OCI-LY3 (cell line): ENCODE data around the gene SERPINB4.

Experiments
- H2AFZ ChIP-seq: fragments of 200-600, 300-600 bp; shearing (Covaris generic); 2 replicates; pipeline ENCODE4 v1.6.0; 2014; ENCODE audit warnings: antibody characterized with exemption, low read depth, low read length
- H3K27ac ChIP-seq: fragments of 200-600, 300-600 bp; sonication (generic); 2 replicates; pipeline ENCODE4 v1.5.1; 2014; ENCODE audit warnings: mild to moderate bottlenecking, low read length, moderate library complexity, mixed read lengths
- H3K27me3 ChIP-seq: fragments of 200-600, 300-600 bp; sonication (generic); 2 replicates; pipeline ENCODE4 v1.6.1; 2014; ENCODE audit warnings: low read depth, low read length, mixed read lengths
- H3K36me3 ChIP-seq: fragments of 200-600, 300-600 bp; sonication (generic); replicated peaks from 2 replicates; pipeline ENCODE3; 2014; ENCODE audit warnings: low read depth, low read length, mixed read lengths
- H3K4me1 ChIP-seq: fragments of 300-600, 200-600 bp; sonication (generic); 2 replicates; pipeline ENCODE4 v1.6.1; 2014; ENCODE audit warnings: low read length, mixed read lengths
- H3K4me2 ChIP-seq: fragments of 200-600, 300-600 bp; sonication (generic); 2 replicates; pipeline ENCODE4 v1.6.1; 2014; ENCODE audit warnings: low read length, mixed read lengths
- H3K4me3 ChIP-seq: fragments of 300-600, 200-600 bp; sonication (generic); 2 replicates; pipeline ENCODE4 v1.5.1; 2014; ENCODE audit warnings: antibody characterized with exemption, mild to moderate bottlenecking, low read length, moderate library complexity
- H3K79me2 ChIP-seq: fragments of 300-600, 200-600 bp; shearing (Covaris generic); 2 replicates; pipeline ENCODE4 v1.6.1; 2014; ENCODE audit warnings: mild to moderate bottlenecking, low read length, mixed read lengths
- H3K9ac ChIP-seq: fragments of 300-600, 200-600 bp; shearing (Covaris generic); 2 replicates; pipeline ENCODE4 v1.6.0; 2014; ENCODE audit warnings: mild to moderate bottlenecking, low read length, moderate library complexity
- H3K9me3 ChIP-seq: fragments of 200-600, 300-600 bp; shearing (Covaris generic); 2 replicates; pipeline ENCODE4 v1.6.1; 2014; ENCODE audit warnings: low read length, mixed read lengths; ENCODE audit not compliant: insufficient read depth
- H4K20me1 ChIP-seq: fragments of 200-600, 300-600 bp; sonication (generic); 2 replicates; pipeline ENCODE4 v1.6.1; 2016; ENCODE audit warnings: low read length, mixed read lengths; ENCODE audit not compliant: insufficient read depth
- EZH2phosphoT487 ChIP-seq: fragments of 200-600 bp; shearing (Covaris generic); IDR thresholded peaks from 2 replicates; pipeline ENCODE4 v1.6.1; 2018; ENCODE audit warnings: antibody characterized with exemption, mixed run types, low read depth
- TF ChIP-seq, protein P1 (sequence below): fragments of 200-600, 300-600 bp; sonication (generic); IDR thresholded peaks from 2 replicates; pipeline ENCODE4 v1.5.1; 2014; ENCODE audit warnings: antibody characterized with exemption, low read length, low read depth

Gene SERPINB4

DNA sequence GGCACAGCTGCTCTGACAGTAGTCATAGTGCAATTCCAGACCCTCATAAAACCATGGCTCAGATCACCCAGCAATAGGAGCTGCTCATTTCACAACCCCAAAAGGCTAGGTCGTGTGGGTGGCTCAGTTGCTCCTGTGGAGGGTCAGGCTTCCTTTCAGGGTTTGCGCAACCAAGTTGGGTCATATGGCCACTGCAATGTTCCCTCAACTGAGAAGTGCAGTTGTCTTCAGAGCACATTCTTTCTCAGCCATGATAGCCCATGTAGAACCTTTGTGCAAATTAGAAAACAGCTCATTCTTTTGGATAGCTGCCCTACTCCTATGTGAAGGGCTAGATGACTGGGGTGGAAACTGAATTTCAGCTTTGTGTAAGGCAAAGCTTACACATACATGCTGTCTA is 53.7 kb downstream of the SERPINB4 start:
- no peak overlapping the region for H3K9ac ChIP-seq
- no peaks in the 10 kb centered on the region for H3K27me3 ChIP-seq
- no peak for TF ChIP-seq EZH2phosphoT487
- TF ChIP-seq, protein P1, sequence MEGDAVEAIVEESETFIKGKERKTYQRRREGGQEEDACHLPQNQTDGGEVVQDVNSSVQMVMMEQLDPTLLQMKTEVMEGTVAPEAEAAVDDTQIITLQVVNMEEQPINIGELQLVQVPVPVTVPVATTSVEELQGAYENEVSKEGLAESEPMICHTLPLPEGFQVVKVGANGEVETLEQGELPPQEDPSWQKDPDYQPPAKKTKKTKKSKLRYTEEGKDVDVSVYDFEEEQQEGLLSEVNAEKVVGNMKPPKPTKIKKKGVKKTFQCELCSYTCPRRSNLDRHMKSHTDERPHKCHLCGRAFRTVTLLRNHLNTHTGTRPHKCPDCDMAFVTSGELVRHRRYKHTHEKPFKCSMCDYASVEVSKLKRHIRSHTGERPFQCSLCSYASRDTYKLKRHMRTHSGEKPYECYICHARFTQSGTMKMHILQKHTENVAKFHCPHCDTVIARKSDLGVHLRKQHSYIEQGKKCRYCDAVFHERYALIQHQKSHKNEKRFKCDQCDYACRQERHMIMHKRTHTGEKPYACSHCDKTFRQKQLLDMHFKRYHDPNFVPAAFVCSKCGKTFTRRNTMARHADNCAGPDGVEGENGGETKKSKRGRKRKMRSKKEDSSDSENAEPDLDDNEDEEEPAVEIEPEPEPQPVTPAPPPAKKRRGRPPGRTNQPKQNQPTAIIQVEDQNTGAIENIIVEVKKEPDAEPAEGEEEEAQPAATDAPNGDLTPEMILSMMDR: no peak
- H3K36me3 ChIP-seq: no peaks in the 10 kb centered on the region
- H3K79me2 ChIP-seq: no peaks in the 10 kb centered on the region
- H2AFZ ChIP-seq: 0 out of 2 replicates have a peak overlapping the region, but pooled peaks have one; percentile 14
- H3K4me3 ChIP-seq: no peak overlapping the region
- peaks cover 6% of the 10 kb centered on the region for H3K4me1 ChIP-seq
- no peaks in the 10 kb centered on the region for H4K20me1 ChIP-seq
- H3K27ac ChIP-seq: no peak overlapping the region
- H3K9me3 ChIP-seq: no peaks in the 10 kb centered on the region
- H3K4me2 ChIP-seq: no peak overlapping the region

DNA sequence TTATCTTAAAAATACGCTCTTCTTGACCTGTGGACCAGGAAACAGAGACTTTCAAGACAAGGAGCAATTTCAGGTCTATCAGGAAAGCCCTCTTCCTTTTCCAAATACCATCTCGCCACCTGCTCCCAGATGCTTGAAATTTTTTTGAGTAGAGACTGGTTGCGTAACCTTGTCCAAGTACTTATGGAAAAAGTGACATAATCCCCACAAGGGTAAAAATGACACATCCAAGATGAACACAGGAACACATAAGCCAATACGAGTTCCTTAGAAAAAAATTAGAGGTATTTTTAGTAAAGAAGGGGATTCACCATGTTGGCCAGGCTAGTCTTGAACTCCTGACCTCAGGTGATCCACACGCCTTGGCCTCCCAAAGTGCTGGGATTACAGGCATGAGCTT is 55.1 kb downstream of the SERPINB4 start:
- Histone ChIP-seq H3K36me3 (no peaks in the 10 kb centered on the region), H3K4me3 (no peak overlapping the region), H3K79me2 (no peaks in the 10 kb centered on the region), H3K9ac (no peak overlapping the region), H3K27me3 (no peaks in the 10 kb centered on the region), H3K4me2 (no peak overlapping the region), H3K4me1 (peaks cover 19% of the 10 kb centered on the region), H4K20me1 (no peaks in the 10 kb centered on the region), H3K9me3 (no peaks in the 10 kb centered on the region), H3K27ac (no peak overlapping the region), H2AFZ (no peak overlapping the region)
- TF ChIP-seq, protein P1: no peak
- TF ChIP-seq EZH2phosphoT487: no peak
